Stimulated activated CD4-positive, alpha-beta T cell treated with anti-CD3 and anti-CD28 coated beads, Interleukin-12 subunit alpha, Interleukin-12 subunit beta, amount 100 ng/mL, for 24 hours (primary cell): ENCODE data around the gene C11orf52.
"Not testable (repeated sequence)": the region's sequence is repeated elsewhere in the genome, so short reads cannot be mapped to it uniquely, and the experiment has no call there.

ENCODE experiments used
- DNase-seq, 2 experiments: peaks; one replicate each; pipeline ENCODE4 v3.0.0-alpha.2; 2020; ENCODE audit warnings: low read depth in 2 of 2

The C11orf52 gene

GRCh38 chr11:111918390-111919256, at the start of gene C11orf52:
C11orf52 (plus strand) TSS chr11:111918913; CDS start chr11:111918973, 60 bp downstream.
- no peak for DNase-seq

GRCh38 chr11:111870113-111870512, 48.6 kb upstream of the C11orf52 start:
- DNase-seq, result no peak

GRCh38 chr11:111870522-111870885, 48.2 kb upstream of the C11orf52 start:
- DNase-seq, result no peak

- DNase-seq, result peak; percentile 80 to 92
Measured at GRCh38 chr11:111870886-111871692, 47.6 kb upstream of the C11orf52 start, which contains the start of gene ALG9. ALG9 (minus strand) TSS chr11:111871581; CDS start chr11:111871482, 99 bp downstream.

GRCh38 chr11:111871693-111872161, 47.0 kb upstream of the C11orf52 start:
- DNase-seq, result no peak

GRCh38 chr11:111878385-111878848, 40.3 kb upstream of the C11orf52 start:
- no peak for DNase-seq

GRCh38 chr11:111878849-111879636, 39.7 kb upstream of the C11orf52 start, which contains the start of the genes CFAP68 and FDXACB1:
CFAP68 (plus strand) TSS chr11:111879541; CDS start chr11:111879561, 20 bp downstream.
FDXACB1 (minus strand) TSS chr11:111879165; CDS start chr11:111879132, 33 bp downstream.
- peak; percentile 87 to 91 for DNase-seq

GRCh38 chr11:111879637-111879960, 39.1 kb upstream of the C11orf52 start:
- no peak for DNase-seq

- no peak for DNase-seq
Measured at GRCh38 chr11:111882202-111882601, 36.5 kb upstream of the C11orf52 start.

GRCh38 chr11:111885053-111885452, 33.7 kb upstream of the C11orf52 start:
- not testable (repeated sequence) for DNase-seq

- no peak for DNase-seq
Measured at GRCh38 chr11:111886032-111886431, 32.7 kb upstream of the C11orf52 start.

GRCh38 chr11:111886844-111887243, 31.9 kb upstream of the C11orf52 start:
- no peak for DNase-seq

- DNase-seq, result no peak
Measured at GRCh38 chr11:111905411-111905810, 13.3 kb upstream of the C11orf52 start.

GRCh38 chr11:111906680-111907079, 12.0 kb upstream of the C11orf52 start:
- DNase-seq, result no peak

- DNase-seq, result no peak
Measured at GRCh38 chr11:111908639-111909305, 9.9 kb upstream of the C11orf52 start.

GRCh38 chr11:111909378-111909777, 9.3 kb upstream of the C11orf52 start:
- DNase-seq, result no peak

GRCh38 chr11:111910676-111911562, 7.8 kb upstream of the C11orf52 start:
- no peak for DNase-seq

GRCh38 chr11:111911563-111912401, 6.9 kb upstream of the C11orf52 start, which contains the start of gene CRYAB:
CRYAB (minus strand) TSS chr11:111911770; CDS start chr11:111911724, 46 bp downstream.
- no peak for DNase-seq

- DNase-seq, result no peak
Measured at GRCh38 chr11:111912535-111912934, 6.2 kb upstream of the C11orf52 start, which contains the start of gene HSPB2. HSPB2 (plus strand) TSS chr11:111912734; CDS start chr11:111912830, 96 bp downstream.
